ENCODE data around the gene SUN2.

DNA sequence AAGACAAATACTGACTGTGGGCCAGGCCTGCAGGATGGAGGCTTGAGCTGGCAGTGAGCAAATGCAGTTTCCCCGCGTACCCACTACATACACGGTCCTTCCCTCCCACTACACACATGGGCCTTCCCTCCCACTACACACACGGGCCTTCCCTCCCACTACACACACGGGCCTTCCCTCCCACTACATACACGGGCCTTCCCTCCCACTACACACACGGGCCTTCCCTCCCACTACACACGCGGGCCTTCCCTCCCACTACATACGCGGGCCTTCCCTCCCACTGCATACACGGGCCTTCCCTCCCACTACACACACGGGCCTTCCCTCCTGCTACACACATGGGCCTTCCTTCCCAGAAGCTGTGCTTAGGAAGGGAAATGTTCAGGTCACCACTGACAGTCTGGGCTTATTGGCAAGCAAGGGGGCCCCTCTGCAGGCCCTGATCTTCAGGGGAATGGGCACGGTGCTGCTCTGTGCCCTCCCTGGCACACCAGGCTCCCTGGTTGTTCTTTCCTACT, 27.4 kb upstream of the SUN2 start:
- TF ChIP-seq EP300 (IDR thresholded peaks at IDR 0.05): no peak
- TF ChIP-seq POLR2A (IDR thresholded peaks at IDR 0.05): no peak
- TF ChIP-seq, protein P1, sequence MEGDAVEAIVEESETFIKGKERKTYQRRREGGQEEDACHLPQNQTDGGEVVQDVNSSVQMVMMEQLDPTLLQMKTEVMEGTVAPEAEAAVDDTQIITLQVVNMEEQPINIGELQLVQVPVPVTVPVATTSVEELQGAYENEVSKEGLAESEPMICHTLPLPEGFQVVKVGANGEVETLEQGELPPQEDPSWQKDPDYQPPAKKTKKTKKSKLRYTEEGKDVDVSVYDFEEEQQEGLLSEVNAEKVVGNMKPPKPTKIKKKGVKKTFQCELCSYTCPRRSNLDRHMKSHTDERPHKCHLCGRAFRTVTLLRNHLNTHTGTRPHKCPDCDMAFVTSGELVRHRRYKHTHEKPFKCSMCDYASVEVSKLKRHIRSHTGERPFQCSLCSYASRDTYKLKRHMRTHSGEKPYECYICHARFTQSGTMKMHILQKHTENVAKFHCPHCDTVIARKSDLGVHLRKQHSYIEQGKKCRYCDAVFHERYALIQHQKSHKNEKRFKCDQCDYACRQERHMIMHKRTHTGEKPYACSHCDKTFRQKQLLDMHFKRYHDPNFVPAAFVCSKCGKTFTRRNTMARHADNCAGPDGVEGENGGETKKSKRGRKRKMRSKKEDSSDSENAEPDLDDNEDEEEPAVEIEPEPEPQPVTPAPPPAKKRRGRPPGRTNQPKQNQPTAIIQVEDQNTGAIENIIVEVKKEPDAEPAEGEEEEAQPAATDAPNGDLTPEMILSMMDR (IDR thresholded peaks at IDR 0.05): no peak
- TF ChIP-seq POLR2AphosphoS5 (IDR thresholded peaks at IDR 0.05): no peak

All from upper lobe of left lung (tissue), 4 donors.